Right lobe of liver (tissue), 4 donors: ENCODE results near the gene ZBED3.

ENCODE experiments used
- POLR2A ChIP-seq: fragments of 450-650 bp; IDR thresholded peaks from one replicate; pipeline ENCODE4 v1.6.1; 2017; ENCODE audit warnings: antibody characterized with exemption, mild to moderate bottlenecking
- TF ChIP-seq, protein P1 (sequence below), 4 donors: fragments of 200-600 bp in 3 of 4; fragments of 450-650 bp in 1 of 4; IDR thresholded peaks; one replicate each; pipeline versions ENCODE4 v1.5.1 to v1.8.0; 2016 to 2022; ENCODE audit warnings: antibody characterized with exemption in 4 of 4, mild to moderate bottlenecking in 2 of 4
- donor health status: DM: no; HTN: no; CAD: no.
- donor health status: DM: no; HTN: no; CAD: no.
- donor health status: DM: no; HTN: yes; CAD: no.

DNA sequence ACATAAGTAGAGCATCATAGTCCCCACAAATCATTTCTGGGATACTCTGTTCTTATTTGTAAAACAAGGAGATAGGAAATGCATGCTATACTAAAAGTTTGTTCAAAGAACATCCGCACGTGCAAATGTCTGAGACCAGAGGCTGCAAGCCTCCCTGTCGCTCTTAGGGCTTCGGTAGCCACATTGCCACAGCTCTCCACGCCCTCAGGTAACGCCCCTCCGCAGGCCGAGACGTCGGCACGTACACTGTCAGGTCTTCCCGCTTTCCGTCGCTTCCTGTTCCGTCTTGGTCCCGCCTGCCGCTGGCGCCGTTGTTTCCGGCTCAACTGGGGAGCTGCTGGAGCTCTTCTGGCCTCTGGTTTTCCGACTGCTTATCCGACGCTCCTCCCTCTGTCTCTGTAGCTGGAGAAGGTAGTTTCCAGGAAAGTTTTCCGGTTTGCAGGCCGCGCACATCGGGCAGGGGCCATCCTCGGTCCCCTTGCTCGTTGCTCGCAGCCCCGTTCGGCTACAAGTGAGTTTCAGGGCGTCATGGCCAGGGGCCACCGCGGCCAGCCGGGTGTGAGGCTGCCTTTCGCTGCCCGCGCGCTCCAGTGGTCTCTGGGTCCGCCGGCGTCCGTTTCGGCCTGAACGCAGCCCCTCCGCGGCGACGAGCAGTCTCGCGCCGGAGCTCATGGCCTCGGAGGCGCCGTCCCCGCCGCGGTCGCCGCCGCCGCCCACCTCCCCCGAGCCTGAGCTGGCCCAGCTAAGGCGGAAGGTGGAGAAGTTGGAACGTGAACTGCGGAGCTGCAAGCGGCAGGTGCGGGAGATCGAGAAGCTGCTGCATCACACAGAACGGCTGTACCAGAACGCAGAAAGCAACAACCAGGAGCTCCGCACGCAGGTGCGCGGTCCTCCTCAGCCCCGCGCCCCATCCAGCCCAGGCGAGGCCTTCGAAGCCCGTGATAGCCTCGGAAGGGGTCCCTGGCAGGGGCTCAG is 56.7 kb downstream of the ZBED3 start, which contains the start of gene AGGF1:
- TF ChIP-seq, protein P1, sequence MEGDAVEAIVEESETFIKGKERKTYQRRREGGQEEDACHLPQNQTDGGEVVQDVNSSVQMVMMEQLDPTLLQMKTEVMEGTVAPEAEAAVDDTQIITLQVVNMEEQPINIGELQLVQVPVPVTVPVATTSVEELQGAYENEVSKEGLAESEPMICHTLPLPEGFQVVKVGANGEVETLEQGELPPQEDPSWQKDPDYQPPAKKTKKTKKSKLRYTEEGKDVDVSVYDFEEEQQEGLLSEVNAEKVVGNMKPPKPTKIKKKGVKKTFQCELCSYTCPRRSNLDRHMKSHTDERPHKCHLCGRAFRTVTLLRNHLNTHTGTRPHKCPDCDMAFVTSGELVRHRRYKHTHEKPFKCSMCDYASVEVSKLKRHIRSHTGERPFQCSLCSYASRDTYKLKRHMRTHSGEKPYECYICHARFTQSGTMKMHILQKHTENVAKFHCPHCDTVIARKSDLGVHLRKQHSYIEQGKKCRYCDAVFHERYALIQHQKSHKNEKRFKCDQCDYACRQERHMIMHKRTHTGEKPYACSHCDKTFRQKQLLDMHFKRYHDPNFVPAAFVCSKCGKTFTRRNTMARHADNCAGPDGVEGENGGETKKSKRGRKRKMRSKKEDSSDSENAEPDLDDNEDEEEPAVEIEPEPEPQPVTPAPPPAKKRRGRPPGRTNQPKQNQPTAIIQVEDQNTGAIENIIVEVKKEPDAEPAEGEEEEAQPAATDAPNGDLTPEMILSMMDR (IDR thresholded peaks at IDR 0.05) = no peak
- peak; percentile 66 for TF ChIP-seq POLR2A
